RCC 7860 (cell line): ENCODE results near the gene FAR2.
"Not testable (repeated sequence)": the region's sequence is repeated elsewhere in the genome, so short reads cannot be mapped to it uniquely, and the experiment has no call there.

Experiments used
- DNase-seq: peaks from one replicate; pipeline ENCODE4 v3.0.0-alpha.2; 2015; ENCODE audit warnings: low spot score
- FAIRE-seq: peaks from 2 replicates; lab custom pipeline; 2012; peaks lifted over from hg19 to GRCh38; lab: Jason Lieb, UNC

Gene FAR2

GRCh38 chr12:29229937-29230336 lies 80.9 kb downstream of the FAR2 start:
- no peak for FAIRE-seq
- DNase-seq = no peak

GRCh38 chr12:29230800-29231560 lies 81.9 kb downstream of the FAR2 start:
- FAIRE-seq (no peak), DNase-seq (no peak)

GRCh38 chr12:29232086-29232485 lies 83.0 kb downstream of the FAR2 start:
- FAIRE-seq (no peak), DNase-seq (no peak)

GRCh38 chr12:29234552-29234951 lies 85.5 kb downstream of the FAR2 start:
- FAIRE-seq = no peak
- no peak for DNase-seq

GRCh38 chr12:29234965-29235626 lies 86.0 kb downstream of the FAR2 start:
- no peak for FAIRE-seq
- no peak for DNase-seq

GRCh38 chr12:29238822-29239291 lies 89.8 kb downstream of the FAR2 start:
- DNase-seq (no peak), FAIRE-seq (no peak)

- FAIRE-seq = no peak
- DNase-seq = no peak
Observed at GRCh38 chr12:29239336-29239735, 90.3 kb downstream of the FAR2 start.

- no peak for FAIRE-seq
Observed at GRCh38 chr12:29240441-29240840, 91.4 kb downstream of the FAR2 start.

GRCh38 chr12:29241821-29242591 lies 92.9 kb downstream of the FAR2 start:
- FAIRE-seq (no peak), DNase-seq (no peak)

More at GRCh38 chr12:29240441-29240840, 91.4 kb downstream of the FAR2 start:
- no peak for DNase-seq

GRCh38 chr12:29242921-29243431 lies 93.9 kb downstream of the FAR2 start:
- FAIRE-seq = no peak
- DNase-seq = no peak

GRCh38 chr12:29244159-29244765 lies 95.2 kb downstream of the FAR2 start:
- no peak for DNase-seq

GRCh38 chr12:29245246-29245645 lies 96.2 kb downstream of the FAR2 start:
- no peak for DNase-seq
- no peak for FAIRE-seq

More at GRCh38 chr12:29244159-29244765, 95.2 kb downstream of the FAR2 start:
- FAIRE-seq = no peak

- DNase-seq = no peak
- FAIRE-seq = no peak
Observed at GRCh38 chr12:29249930-29250329, 100.9 kb downstream of the FAR2 start.

- DNase-seq (no peak), FAIRE-seq (no peak)
Observed at GRCh38 chr12:29253906-29254625, 105.0 kb downstream of the FAR2 start.

- DNase-seq (no peak), FAIRE-seq (no peak)
Observed at GRCh38 chr12:29255042-29255441, 106.0 kb downstream of the FAR2 start.

- DNase-seq (no peak), FAIRE-seq (no peak)
Observed at GRCh38 chr12:29256598-29256997, 107.5 kb downstream of the FAR2 start.

- not testable (repeated sequence) for DNase-seq, FAIRE-seq
Observed at GRCh38 chr12:29257687-29258086, 108.6 kb downstream of the FAR2 start.

GRCh38 chr12:29264424-29264823 lies 115.3 kb downstream of the FAR2 start:
- FAIRE-seq (no peak), DNase-seq (no peak)

GRCh38 chr12:29269706-29270408 lies 120.8 kb downstream of the FAR2 start:
- FAIRE-seq (no peak), DNase-seq (no peak)

- FAIRE-seq (no peak), DNase-seq (no peak)
Observed at GRCh38 chr12:29270446-29270845, 121.4 kb downstream of the FAR2 start.
